Measurements from ENCODE around the gene ZNF143.

- TF ChIP-seq CTCF (IDR thresholded peaks at IDR 0.05 in 8 of 11, conservative IDR thresholded peaks at IDR 0.05 in 3 of 11) (no peak), POLR2A (IDR thresholded peaks at IDR 0.05) (no peak), POLR2AphosphoS5 (IDR thresholded peaks at IDR 0.05) (no peak)
Observed at GRCh38 chr11:9569588-9570164, 108.9 kb downstream of the ZNF143 start.
